Epithelial cell of proximal tubule (primary cell): ENCODE results near the gene FBXO27. TPM values are rescaled to one million over a fixed set of nuclear protein-coding genes. Genes with fewer than 3 reads are reported as not detected.

ENCODE experiments used
- DNase-seq: peaks from one replicate; pipeline ENCODE4 v3.0.0-alpha.2; 2011; ENCODE audit warnings: low read depth
- H3K4me3 ChIP-seq: 2 replicates; pipeline ENCODE4 v1.5.1; 2011; ENCODE audit warnings: low read depth, mild to moderate bottlenecking, low read length
- total RNA-seq: library from RNA; depleted of rRNA; stranded (reverse); fragments of >200 nt; gene quantifications from 2 replicates; pipeline ENCODE4 v1.2.3, GENCODE V29; 2015
- TF ChIP-seq, protein P1 (sequence below): conservative IDR thresholded peaks from 2 replicates; pipeline ENCODE4 v1.5.1; 2012; ENCODE audit warnings: low read depth, mild to moderate bottlenecking, low read length

FBXO27 gene
- total RNA-seq, 1 donor from 2014 or later, result 14.3 TPM

DNA sequence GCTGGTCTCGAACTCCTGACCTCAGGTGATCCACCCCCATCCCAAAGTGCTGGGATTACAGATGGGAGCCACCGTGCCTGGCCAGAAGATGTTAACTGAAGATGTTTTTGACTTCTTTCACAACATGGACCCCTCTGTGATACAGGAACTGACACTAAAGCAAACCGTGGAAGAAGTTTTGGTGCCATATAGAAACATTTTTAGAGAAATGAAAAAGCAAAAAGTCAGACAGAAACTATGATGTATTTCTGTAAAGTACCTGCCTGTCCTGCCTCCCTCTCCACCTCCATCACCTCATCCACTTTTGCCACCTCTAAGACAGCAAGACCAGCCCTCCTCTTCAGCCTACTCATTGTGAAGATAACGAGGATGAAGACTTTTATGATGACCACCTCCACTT is 11.3 kb downstream of the FBXO27 start:
- TF ChIP-seq, protein P1, sequence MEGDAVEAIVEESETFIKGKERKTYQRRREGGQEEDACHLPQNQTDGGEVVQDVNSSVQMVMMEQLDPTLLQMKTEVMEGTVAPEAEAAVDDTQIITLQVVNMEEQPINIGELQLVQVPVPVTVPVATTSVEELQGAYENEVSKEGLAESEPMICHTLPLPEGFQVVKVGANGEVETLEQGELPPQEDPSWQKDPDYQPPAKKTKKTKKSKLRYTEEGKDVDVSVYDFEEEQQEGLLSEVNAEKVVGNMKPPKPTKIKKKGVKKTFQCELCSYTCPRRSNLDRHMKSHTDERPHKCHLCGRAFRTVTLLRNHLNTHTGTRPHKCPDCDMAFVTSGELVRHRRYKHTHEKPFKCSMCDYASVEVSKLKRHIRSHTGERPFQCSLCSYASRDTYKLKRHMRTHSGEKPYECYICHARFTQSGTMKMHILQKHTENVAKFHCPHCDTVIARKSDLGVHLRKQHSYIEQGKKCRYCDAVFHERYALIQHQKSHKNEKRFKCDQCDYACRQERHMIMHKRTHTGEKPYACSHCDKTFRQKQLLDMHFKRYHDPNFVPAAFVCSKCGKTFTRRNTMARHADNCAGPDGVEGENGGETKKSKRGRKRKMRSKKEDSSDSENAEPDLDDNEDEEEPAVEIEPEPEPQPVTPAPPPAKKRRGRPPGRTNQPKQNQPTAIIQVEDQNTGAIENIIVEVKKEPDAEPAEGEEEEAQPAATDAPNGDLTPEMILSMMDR, result no peak
- no peak for DNase-seq
- no peak overlapping the region for H3K4me3 ChIP-seq

DNA sequence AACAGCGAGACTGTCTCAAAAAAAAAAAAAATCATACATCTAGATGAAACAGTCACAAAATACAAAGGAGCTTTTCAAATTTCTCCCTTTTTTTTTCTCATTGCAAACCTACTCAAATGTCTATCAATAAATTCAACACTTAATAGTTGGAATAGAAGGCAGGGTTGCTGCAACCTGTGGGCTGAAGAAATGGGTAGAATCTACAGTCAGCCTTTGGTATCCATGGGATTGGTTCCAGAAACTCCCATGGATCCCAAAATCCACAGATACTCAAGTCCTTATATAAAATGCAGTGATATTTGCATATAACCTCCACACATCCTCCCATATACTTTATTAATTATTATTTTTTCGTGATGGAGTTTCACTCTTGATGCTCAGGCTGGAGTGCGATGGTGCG is 14.7 kb downstream of the FBXO27 start:
- TF ChIP-seq, protein P1, result no peak
- no peak overlapping the region for H3K4me3 ChIP-seq
- no peak for DNase-seq

DNA sequence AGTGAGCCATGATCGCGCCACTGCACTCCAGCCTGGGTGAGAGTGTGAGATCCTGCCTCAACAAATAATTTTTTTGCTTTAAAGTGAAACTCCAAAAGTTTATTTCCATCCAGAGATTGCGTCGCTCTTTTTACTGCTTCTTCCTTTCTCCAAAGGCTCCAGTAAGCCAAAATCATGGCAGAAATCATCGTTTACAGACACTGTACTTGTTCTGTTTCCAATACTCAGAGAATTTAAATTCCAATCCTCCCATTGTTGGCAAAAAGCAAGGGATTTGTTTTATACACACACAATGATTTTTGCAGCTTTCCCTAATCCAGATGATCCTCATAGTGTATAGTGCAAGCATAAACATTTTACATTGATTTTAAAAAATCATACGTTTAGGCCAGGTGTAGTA is 15.3 kb downstream of the FBXO27 start:
- TF ChIP-seq, protein P1, result no peak
- DNase-seq, result no peak
- no peak overlapping the region for H3K4me3 ChIP-seq

DNA sequence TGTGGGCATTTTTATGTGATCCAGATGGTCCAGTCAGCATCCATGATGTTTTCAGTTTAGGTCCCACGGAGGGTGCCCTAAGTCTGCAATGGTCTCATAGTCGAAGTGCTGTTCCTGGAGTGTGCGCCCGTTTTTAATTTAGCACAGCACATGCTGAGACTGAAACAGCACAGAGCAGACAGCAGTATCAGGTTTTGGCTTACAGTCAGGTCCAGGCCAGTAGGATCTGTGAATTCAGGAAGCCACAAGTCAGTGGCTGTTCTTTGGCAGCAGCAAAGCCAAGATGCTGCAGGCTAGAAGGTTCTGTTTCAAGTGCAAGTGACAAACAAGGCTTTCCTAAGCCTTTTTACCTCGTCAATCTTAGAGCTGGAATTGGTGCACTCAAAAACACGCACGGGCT is 18.3 kb downstream of the FBXO27 start:
- TF ChIP-seq, protein P1, result no peak
- DNase-seq, result no peak
- H3K4me3 ChIP-seq, result no peak overlapping the region

DNA sequence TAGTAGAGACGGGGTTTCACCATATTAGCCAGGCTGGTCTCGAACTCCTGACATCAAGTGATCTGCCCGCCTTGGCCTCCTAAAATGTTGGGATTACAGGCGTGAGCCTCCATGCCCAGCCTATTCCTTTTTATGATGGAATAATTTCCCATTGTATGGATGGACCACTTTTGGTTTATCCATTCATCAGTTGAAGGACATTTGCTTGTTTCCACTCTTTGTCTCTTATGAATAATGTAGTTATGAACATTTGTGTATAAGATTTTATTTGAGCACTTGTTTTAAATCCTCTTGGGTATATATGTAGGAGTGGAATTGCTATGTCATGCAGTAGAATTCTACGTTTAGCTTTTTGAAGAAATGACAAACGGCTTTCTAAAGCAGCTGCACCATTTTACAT is 23.3 kb downstream of the FBXO27 start:
- DNase-seq, result no peak
- TF ChIP-seq, protein P1, result no peak
- no peak overlapping the region for H3K4me3 ChIP-seq

DNA sequence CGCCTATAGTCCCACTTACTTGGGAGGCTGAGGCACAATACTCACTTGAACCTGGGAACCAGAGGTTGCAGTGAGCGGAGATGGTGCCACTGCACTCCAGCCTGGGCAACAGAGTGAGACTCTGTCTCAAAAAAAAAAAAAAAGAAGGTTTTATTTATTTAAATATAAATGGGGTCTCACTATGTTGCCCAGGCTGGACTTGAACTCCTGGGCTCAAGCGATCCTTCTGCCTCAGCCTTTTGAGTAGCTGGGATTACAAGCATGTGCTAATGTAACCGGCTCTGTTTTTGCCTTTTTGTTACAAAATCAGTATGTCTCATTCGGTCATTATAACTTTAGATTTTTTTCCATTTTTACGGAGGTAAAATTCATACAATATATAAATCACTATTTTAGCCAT is 24.2 kb downstream of the FBXO27 start:
- H3K4me3 ChIP-seq, result no peak overlapping the region
- DNase-seq, result no peak
- TF ChIP-seq, protein P1, result no peak

DNA sequence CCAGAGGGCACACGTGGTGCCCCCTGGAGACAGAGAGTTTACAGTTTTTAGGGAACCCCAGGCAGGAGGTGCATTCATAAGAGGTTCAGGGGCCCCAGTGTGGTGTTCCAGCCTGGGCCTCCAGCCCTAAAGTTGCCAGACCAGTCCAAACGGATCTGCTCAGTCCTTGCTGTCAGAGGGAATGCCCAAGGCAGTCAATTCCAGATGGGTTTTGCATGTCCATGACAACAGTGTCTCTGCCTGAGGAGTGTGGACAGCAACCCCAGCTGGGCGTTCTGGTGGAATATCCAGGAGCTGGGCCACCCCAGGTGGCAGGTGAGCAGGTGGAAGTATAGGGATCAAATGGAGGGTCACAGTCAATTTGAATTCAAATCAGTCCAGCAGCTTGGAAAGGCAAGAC is 25.3 kb downstream of the FBXO27 start:
- DNase-seq, result no peak
- no peak overlapping the region for H3K4me3 ChIP-seq
- TF ChIP-seq, protein P1, result no peak
